WTC11 (cell line): ENCODE data around the gene TTC38. TPM values are rescaled to one million over a fixed set of nuclear protein-coding genes. Genes with fewer than 3 reads are reported as not detected.

ENCODE experiments used
- ATAC-seq: fragments of 200-7000 bp; cut with Tn5 transposase; 2 replicates; pipeline ENCODE4 v1.10.0; 2021; ENCODE audit warnings: mild to moderate bottlenecking, moderate library complexity
- CTCF ChIA-PET: fragments of 300-600 bp; sonication (Branson Sonifier 250); formaldehyde crosslinking; loops from one replicate; lab custom pipeline; 2021; ENCODE audit warnings: antibody characterized with exemption; lab: Charles Lee
- POLR2A ChIA-PET: fragments of 350-600 bp; sonication (Branson Sonifier 250); formaldehyde crosslinking; loops from one replicate; lab custom pipeline; 2021; ENCODE audit warnings: antibody characterized with exemption; lab: Charles Lee
- DNase-seq: peaks from one replicate; pipeline ENCODE4 v3.0.0; 2021; ENCODE audit warnings: low spot score
- H3K27ac Mint-ChIP-seq: 2 replicates; pipeline ENCODE4 v1.8.0; 2021; ENCODE audit warnings: mixed read lengths
- H3K27me3 Mint-ChIP-seq: 2 replicates; pipeline ENCODE4 v1.8.0; 2021; ENCODE audit warnings: low read depth, mild to moderate bottlenecking, moderate library complexity, mixed read lengths
- H3K36me3 Mint-ChIP-seq: 2 replicates; pipeline ENCODE4 v1.8.0; 2021; ENCODE audit warnings: mixed read lengths
- H3K4me1 Mint-ChIP-seq: 2 replicates; pipeline ENCODE4 v1.8.0; 2022; ENCODE audit warnings: mixed read lengths
- H3K4me3 Mint-ChIP-seq: 2 replicates; pipeline ENCODE4 v1.8.0; 2021; ENCODE audit warnings: mild to moderate bottlenecking, moderate library complexity, mixed read lengths
- H3K9me3 Mint-ChIP-seq: 2 replicates; pipeline ENCODE4 v1.8.0; 2021; ENCODE audit warnings: mixed read lengths
- CDX4 ChIP-seq: fragments of 250-450 bp; sonication (Bioruptor Pico); IDR thresholded peaks from 2 replicates; pipeline ENCODE4 v1.9.0; 2021; ENCODE audit warnings: moderate library complexity, mild to moderate bottlenecking, inconsistent platforms, borderline replicate concordance
- CREM ChIP-seq: sonication (generic); formaldehyde crosslinking; IDR thresholded peaks from 2 replicates; pipeline ENCODE4 v1.8.1; 2022; ENCODE audit warnings: mild to moderate bottlenecking, missing genetic modification reagents, moderate library complexity
- PREB ChIP-seq: sonication (generic); formaldehyde crosslinking; IDR thresholded peaks from 2 replicates; pipeline ENCODE4 v1.8.1; 2022; ENCODE audit warnings: mild to moderate bottlenecking, missing genetic modification reagents, moderate library complexity, borderline replicate concordance
- SMAD4 ChIP-seq: sonication (generic); formaldehyde crosslinking; IDR thresholded peaks from 2 replicates; pipeline ENCODE4 v1.8.0; 2022; ENCODE audit warnings: mild to moderate bottlenecking, missing genetic modification reagents
- SOX15 ChIP-seq: fragments of 250-450 bp; sonication (Bioruptor Pico); IDR thresholded peaks from 2 replicates; pipeline ENCODE4 v1.9.0; 2021; ENCODE audit warnings: mild to moderate bottlenecking
- ZNF281 ChIP-seq: sonication (generic); formaldehyde crosslinking; IDR thresholded peaks from 2 replicates; pipeline ENCODE4 v1.8.0; 2023; ENCODE audit warnings: mild to moderate bottlenecking, missing genetic modification reagents
- ZNF317 ChIP-seq: sonication (generic); formaldehyde crosslinking; IDR thresholded peaks from 2 replicates; pipeline ENCODE4 v1.8.1; 2023; ENCODE audit warnings: low read depth, mild to moderate bottlenecking, moderate library complexity, missing genetic modification reagents, borderline replicate concordance
- ZSCAN18 ChIP-seq: fragments of 250-450 bp; sonication (Bioruptor Pico); IDR thresholded peaks from 2 replicates; pipeline ENCODE4 v2.1.2; 2022; ENCODE audit warnings: mild to moderate bottlenecking, moderate library complexity
- total RNA-seq: library from RNA; stranded (reverse); gene quantifications from 3 replicates; pipeline ENCODE4 v1.2.3, GENCODE V29; 2021
- TF ChIP-seq, protein P1 (sequence below): sonication (generic); formaldehyde crosslinking; IDR thresholded peaks from 2 replicates; pipeline ENCODE4 v1.8.0; 2022; ENCODE audit warnings: mild to moderate bottlenecking, missing genetic modification reagents
- TF ChIP-seq, protein P2 (sequence below): sonication (generic); formaldehyde crosslinking; IDR thresholded peaks from 2 replicates; pipeline ENCODE4 v1.8.1; 2023; ENCODE audit warnings: mild to moderate bottlenecking, missing genetic modification reagents
- TF ChIP-seq, protein P3 (sequence below): sonication (generic); formaldehyde crosslinking; IDR thresholded peaks from 2 replicates; pipeline ENCODE4 v1.8.1; 2023; ENCODE audit warnings: mild to moderate bottlenecking, missing genetic modification reagents, borderline replicate concordance
- TF ChIP-seq, protein P4 (sequence below): sonication (generic); formaldehyde crosslinking; IDR thresholded peaks from 2 replicates; pipeline ENCODE4 v1.8.1; 2022; ENCODE audit warnings: missing genetic modification reagents, borderline replicate concordance

The TTC38 gene
- total RNA-seq, 1 experiment from 2014 or later = 20.7 TPM

GRCh38 chr22:46297151-46297812 is 29.5 kb downstream of the TTC38 start (continued):
- TF ChIP-seq, protein P1, sequence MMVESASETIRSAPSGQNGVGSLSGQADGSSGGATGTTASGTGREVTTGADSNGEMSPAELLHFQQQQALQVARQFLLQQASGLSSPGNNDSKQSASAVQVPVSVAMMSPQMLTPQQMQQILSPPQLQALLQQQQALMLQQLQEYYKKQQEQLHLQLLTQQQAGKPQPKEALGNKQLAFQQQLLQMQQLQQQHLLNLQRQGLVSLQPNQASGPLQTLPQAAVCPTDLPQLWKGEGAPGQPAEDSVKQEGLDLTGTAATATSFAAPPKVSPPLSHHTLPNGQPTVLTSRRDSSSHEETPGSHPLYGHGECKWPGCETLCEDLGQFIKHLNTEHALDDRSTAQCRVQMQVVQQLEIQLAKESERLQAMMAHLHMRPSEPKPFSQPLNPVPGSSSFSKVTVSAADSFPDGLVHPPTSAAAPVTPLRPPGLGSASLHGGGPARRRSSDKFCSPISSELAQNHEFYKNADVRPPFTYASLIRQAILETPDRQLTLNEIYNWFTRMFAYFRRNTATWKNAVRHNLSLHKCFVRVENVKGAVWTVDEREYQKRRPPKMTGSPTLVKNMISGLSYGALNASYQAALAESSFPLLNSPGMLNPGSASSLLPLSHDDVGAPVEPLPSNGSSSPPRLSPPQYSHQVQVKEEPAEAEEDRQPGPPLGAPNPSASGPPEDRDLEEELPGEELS (CRISPR knock-in tag) = 0 out of 2 replicates have a peak, but pooled peaks have one; percentile 0

DNA sequence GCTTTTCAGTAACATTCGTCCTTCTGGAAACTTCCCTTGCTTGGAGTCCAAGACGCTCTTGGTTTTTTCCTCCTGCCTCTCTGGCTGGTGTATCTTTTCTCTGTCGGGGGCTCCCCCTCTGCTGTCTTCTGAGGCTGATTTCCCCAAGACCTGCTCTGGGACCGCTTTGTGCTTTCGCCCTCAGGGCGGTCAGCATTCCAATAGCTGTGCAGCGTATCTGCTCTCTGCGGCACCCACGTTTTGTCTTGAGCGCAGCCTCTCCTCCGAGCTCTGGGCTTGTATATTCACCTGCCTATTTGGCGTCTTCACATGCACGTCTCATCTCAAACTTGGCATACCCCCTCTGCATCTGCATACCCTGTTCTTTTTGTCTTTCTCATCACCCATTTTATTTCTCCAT is 31.3 kb downstream of the TTC38 start:
- Mint-ChIP-seq H3K27me3 (no peaks in the 10 kb centered on the region; the same call in 1 of the 2 replicates), H3K36me3 (peaks cover 32% of the 10 kb centered on the region), H3K9me3 (no peaks in the 10 kb centered on the region), H3K4me1 (peaks cover 27% of the 10 kb centered on the region), H3K4me3 (peak overlapping the region; percentile 92), H3K27ac (peak overlapping the region; percentile 77)
- no peak for TF ChIP-seq CDX4 (CRISPR knock-in tag)
- TF ChIP-seq, protein P2, sequence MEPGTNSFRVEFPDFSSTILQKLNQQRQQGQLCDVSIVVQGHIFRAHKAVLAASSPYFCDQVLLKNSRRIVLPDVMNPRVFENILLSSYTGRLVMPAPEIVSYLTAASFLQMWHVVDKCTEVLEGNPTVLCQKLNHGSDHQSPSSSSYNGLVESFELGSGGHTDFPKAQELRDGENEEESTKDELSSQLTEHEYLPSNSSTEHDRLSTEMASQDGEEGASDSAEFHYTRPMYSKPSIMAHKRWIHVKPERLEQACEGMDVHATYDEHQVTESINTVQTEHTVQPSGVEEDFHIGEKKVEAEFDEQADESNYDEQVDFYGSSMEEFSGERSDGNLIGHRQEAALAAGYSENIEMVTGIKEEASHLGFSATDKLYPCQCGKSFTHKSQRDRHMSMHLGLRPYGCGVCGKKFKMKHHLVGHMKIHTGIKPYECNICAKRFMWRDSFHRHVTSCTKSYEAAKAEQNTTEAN = no peak
- no peak for TF ChIP-seq ZNF317 (CRISPR knock-in tag)
- no peak for TF ChIP-seq PREB (CRISPR knock-in tag)
- TF ChIP-seq SMAD4 (CRISPR knock-in tag) = no peak
- ChIA-PET CTCF (no interaction called here), POLR2A (no interaction called here)
- DNase-seq (no peak), ATAC-seq (no peak)

GRCh38 chr22:46300491-46300890 is 32.7 kb downstream of the TTC38 start:
- peaks cover 38% of the 10 kb centered on the region for H3K36me3 Mint-ChIP-seq
- DNase-seq (no peak), ATAC-seq (no peak)
- no peaks in the 10 kb centered on the region for H3K9me3 Mint-ChIP-seq
- H3K4me3 Mint-ChIP-seq = no peak overlapping the region
- H3K27me3 Mint-ChIP-seq = no peaks in the 10 kb centered on the region
- H3K4me1 Mint-ChIP-seq = peaks cover 21% of the 10 kb centered on the region
- peak overlapping the region; percentile 50; the same call in 1 of the 2 replicates for H3K27ac Mint-ChIP-seq
- CTCF ChIA-PET = no interaction called here
- POLR2A ChIA-PET = no interaction called here
- TF ChIP-seq, protein P3, sequence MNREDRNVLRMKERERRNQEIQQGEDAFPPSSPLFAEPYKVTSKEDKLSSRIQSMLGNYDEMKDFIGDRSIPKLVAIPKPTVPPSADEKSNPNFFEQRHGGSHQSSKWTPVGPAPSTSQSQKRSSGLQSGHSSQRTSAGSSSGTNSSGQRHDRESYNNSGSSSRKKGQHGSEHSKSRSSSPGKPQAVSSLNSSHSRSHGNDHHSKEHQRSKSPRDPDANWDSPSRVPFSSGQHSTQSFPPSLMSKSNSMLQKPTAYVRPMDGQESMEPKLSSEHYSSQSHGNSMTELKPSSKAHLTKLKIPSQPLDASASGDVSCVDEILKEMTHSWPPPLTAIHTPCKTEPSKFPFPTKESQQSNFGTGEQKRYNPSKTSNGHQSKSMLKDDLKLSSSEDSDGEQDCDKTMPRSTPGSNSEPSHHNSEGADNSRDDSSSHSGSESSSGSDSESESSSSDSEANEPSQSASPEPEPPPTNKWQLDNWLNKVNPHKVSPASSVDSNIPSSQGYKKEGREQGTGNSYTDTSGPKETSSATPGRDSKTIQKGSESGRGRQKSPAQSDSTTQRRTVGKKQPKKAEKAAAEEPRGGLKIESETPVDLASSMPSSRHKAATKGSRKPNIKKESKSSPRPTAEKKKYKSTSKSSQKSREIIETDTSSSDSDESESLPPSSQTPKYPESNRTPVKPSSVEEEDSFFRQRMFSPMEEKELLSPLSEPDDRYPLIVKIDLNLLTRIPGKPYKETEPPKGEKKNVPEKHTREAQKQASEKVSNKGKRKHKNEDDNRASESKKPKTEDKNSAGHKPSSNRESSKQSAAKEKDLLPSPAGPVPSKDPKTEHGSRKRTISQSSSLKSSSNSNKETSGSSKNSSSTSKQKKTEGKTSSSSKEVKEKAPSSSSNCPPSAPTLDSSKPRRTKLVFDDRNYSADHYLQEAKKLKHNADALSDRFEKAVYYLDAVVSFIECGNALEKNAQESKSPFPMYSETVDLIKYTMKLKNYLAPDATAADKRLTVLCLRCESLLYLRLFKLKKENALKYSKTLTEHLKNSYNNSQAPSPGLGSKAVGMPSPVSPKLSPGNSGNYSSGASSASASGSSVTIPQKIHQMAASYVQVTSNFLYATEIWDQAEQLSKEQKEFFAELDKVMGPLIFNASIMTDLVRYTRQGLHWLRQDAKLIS (CRISPR knock-in tag) = no peak
- no peak for TF ChIP-seq ZSCAN18 (CRISPR knock-in tag)
- no peak for TF ChIP-seq SOX15 (CRISPR knock-in tag)
- TF ChIP-seq CREM = no peak
- TF ChIP-seq, protein P2 = no peak
- no peak for TF ChIP-seq ZNF281 (CRISPR knock-in tag)
- TF ChIP-seq, protein P4, sequence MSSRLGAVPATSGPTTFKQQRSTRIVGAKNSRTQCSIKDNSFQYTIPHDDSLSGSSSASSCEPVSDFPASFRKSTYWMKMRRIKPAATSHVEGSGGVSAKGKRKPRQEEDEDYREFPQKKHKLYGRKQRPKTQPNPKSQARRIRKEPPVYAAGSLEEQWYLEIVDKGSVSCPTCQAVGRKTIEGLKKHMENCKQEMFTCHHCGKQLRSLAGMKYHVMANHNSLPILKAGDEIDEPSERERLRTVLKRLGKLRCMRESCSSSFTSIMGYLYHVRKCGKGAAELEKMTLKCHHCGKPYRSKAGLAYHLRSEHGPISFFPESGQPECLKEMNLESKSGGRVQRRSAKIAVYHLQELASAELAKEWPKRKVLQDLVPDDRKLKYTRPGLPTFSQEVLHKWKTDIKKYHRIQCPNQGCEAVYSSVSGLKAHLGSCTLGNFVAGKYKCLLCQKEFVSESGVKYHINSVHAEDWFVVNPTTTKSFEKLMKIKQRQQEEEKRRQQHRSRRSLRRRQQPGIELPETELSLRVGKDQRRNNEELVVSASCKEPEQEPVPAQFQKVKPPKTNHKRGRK (CRISPR knock-in tag) = no peak
